22Rv1 (cell line): ENCODE measurements around the gene KDM5A.
A peak's percentile ranks its signal among the peaks of the same experiment; 100 is the strongest.
"Not testable (repeated sequence)": the region's sequence is repeated elsewhere in the genome, so short reads cannot be mapped to it uniquely, and the experiment has no call there.

Experiments
- H3K27ac ChIP-seq: fragments of 450-650 bp; 2 replicates; pipeline ENCODE4 v1.5.1; 2017
- CTCF ChIP-seq: fragments of 450-650 bp; IDR thresholded peaks from 2 replicates; pipeline ENCODE4 v1.5.1; 2017; ENCODE audit warnings: mild to moderate bottlenecking
- ZFX ChIP-seq: fragments of 450-650 bp; IDR thresholded peaks from 2 replicates; pipeline ENCODE4 v1.6.1; 2017; ENCODE audit warnings: antibody characterized with exemption, borderline replicate concordance

Gene KDM5A

DNA sequence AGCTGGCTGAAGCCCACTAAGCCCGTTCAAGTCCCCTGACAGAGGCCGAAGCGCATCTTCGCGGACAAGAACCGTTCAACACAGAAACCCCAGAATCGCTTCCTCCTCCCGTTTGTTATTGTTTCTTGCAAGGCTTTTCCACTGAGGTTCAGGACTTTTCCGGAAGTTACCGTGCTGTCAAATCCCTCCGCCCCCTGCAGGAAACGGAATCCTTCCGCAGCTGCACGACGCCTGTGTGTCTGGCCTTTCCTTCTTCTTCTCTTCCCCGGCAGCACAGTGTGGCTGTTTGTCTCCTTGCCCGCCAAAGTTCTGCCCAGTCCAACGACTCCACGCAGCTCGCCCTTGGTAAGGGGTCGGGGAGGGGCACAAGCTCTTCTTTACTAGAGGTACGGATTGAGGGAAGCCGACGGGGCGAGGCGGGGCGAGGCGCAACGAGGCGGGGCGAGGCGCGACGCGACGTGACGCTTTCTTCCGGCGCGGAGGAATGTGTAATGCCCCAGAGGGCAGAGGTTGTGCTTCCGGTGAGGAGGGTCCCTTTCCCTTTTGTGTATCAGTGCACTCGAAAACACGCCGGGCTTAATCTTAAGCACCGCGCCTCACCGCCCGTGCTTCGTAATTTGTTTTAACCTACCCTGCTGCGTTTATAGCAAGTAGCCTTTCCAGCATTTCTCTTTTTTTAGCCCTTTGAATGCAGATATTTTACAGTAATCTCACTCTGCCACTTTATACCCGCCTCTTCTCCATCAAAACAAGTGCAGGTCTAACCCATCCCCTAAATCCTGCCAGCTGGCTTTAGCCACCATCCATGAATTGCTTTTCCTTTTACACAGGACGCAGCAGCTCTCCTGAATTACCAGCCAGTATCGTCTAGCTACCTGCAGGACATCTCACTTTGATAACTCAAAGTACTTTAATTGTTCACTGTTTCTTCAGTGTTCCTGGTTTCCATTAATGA lies at the start of gene KDM5A:
TSS of gene KDM5A (minus strand) at position 179 of the 955 bp plus-strand sequence. CDS start 229 bp downstream, outside the sequence.
- no peak for TF ChIP-seq ZFX
- no peak for TF ChIP-seq CTCF
- peak within 1 kb of the TSS; percentile 89 for H3K27ac ChIP-seq

DNA sequence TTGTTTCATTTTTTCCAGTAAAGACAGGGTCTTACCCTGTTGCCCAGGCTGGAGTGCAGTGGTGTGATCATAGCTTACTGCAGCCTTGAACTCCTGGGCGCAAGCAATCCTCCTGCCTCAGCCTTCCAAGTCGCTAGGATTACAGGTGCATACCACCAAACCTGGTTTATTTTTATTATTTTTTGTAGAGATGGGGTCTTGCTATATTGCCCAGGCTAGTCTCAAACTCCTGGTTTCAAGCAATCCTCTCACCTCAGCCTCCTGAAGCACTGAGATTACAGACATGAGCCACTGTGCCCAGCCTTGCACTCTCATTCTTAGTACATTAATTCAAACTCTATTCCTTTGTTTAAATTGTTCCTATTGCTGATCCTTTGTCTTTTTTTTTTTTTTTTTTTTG lies 46.6 kb upstream of the KDM5A start:
- H3K27ac ChIP-seq = not testable (repeated sequence)

DNA sequence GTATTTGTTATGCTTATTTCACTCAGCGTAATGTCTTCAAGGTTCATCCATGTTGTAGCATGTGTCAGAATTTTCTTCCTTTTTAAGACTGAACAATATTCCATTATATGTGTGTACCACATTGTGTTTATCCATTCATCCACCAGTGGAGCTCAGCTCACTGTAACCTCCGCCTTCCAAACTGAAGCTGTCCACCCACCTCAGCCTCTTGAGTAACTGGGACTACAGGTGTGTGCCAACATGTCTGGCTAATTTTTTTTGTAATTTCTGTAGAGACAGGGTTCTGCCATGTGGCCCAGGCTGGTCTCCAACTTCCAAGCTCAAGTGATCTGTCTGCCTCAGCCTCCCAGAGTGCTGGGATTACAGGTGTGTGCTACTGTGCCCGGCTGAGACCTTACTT lies 33.4 kb upstream of the KDM5A start:
- no peak overlapping the region for H3K27ac ChIP-seq
- no peak for TF ChIP-seq CTCF
- no peak for TF ChIP-seq ZFX

- TF ChIP-seq CTCF (no peak), ZFX (no peak)
- no peak overlapping the region for H3K27ac ChIP-seq
Observed at GRCh38 chr12:418432-418831, 29.3 kb upstream of the KDM5A start.

GRCh38 chr12:414859-415258 lies 25.7 kb upstream of the KDM5A start:
- no peak overlapping the region for H3K27ac ChIP-seq
- no peak for TF ChIP-seq ZFX
- no peak for TF ChIP-seq CTCF

DNA sequence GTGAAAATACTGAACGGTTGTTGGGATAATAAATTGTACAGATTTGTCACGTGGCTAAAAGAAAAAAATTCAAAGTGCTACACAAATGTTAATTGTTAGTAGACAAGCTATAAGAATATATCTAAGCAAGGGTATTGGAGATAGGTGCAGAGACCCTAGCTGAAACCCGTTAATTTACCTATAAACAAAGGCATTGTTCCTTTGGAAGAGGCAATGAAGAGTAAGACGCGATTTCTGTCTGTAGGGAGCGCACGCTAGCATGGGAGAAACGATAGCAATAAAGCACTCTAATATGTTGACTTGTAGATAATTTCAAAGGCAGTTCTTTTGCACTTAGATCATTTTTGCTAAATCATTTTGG lies 12.9 kb upstream of the KDM5A start:
- H3K27ac ChIP-seq = peak overlapping the region; percentile 68
- TF ChIP-seq ZFX (no peak), CTCF (peak; percentile 74)

- TF ChIP-seq ZFX (no peak), CTCF (no peak; the same call in 1 of the 2 replicates)
- H3K27ac ChIP-seq = peak within 1 kb of the TSS; percentile 68
Observed at GRCh38 chr12:401235-402028, 12.3 kb upstream of the KDM5A start, which contains the start of gene CCDC77. Gene CCDC77, plus strand, starts transcription at chr12:401644. Its CDS starts 7,740 bp downstream, at chr12:409384.
